ENCODE measurements around the gene SPECC1.

DNA sequence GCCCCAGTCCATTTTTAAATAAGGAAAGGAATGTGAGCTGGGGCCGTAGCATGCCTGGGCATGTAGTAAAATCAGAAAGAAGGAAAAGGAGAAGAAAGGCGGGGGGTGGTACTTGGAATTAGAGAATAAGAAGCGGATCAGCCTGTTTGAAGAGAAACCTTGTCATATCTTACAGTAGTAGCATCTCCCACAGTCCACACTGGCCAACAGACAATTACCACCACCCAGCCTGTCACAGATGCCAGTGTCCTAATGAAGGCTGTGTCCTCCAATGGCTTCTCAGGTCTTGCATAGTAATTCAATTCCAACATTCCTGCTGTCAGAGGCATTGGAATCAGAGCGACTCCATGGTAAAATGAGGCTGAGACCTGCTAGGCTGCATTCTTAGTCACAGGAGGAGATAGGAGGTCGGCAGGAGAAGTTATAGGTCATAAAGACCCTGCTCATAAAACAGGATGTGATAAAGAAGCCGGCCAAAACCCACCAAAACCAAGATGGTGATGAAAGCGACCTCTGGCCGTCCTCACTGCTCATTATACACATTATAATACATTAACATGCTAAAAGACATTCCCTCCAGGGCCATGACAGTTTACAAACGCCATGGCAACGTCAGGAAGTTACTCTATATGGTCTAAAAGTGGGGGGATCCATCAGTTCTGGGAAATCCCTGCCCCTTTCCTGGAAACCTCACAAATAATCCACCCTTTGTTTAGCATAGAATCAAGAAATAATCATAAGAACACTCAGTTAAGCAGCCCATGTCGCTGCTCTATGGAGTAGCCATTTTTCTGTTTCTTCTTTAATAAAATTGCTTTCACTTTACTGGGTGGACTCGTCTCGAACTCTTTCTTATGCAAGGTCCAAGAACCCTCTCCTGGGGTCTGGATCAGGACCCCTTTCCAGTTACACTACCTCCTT lies 22.0 kb upstream of the SPECC1 start:
- TF ChIP-seq, protein P1, sequence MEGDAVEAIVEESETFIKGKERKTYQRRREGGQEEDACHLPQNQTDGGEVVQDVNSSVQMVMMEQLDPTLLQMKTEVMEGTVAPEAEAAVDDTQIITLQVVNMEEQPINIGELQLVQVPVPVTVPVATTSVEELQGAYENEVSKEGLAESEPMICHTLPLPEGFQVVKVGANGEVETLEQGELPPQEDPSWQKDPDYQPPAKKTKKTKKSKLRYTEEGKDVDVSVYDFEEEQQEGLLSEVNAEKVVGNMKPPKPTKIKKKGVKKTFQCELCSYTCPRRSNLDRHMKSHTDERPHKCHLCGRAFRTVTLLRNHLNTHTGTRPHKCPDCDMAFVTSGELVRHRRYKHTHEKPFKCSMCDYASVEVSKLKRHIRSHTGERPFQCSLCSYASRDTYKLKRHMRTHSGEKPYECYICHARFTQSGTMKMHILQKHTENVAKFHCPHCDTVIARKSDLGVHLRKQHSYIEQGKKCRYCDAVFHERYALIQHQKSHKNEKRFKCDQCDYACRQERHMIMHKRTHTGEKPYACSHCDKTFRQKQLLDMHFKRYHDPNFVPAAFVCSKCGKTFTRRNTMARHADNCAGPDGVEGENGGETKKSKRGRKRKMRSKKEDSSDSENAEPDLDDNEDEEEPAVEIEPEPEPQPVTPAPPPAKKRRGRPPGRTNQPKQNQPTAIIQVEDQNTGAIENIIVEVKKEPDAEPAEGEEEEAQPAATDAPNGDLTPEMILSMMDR (IDR thresholded peaks at IDR 0.05), result no peak
- TF ChIP-seq EZH2 (IDR thresholded peaks at IDR 0.05), result no peak
